AG09309 (cell line): ENCODE results near the gene REV1.

ENCODE experiments used
- DNase-seq: peaks from one replicate; pipeline ENCODE4 v3.0.0-alpha.2; 2010; ENCODE audit warnings: low read depth
- H3K4me3 ChIP-seq: 2 replicates; pipeline ENCODE4 v1.5.1; 2011; ENCODE audit warnings: mild to moderate bottlenecking, low read depth, low read length, moderate library complexity; ENCODE audit not compliant: control insufficient read depth
- TF ChIP-seq, protein P1 (sequence below): IDR thresholded peaks from 2 replicates; pipeline ENCODE4 v1.5.1; 2011; ENCODE audit warnings: mild to moderate bottlenecking, low read depth, low read length, inconsistent platforms; ENCODE audit not compliant: insufficient read depth, control insufficient read depth; ENCODE audit errors: missing control alignments

The REV1 gene

GRCh38 chr2:99451686-99452085 is 38.1 kb downstream of the REV1 start:
- H3K4me3 ChIP-seq = no peak overlapping the region
- DNase-seq = no peak
- TF ChIP-seq, protein P1, sequence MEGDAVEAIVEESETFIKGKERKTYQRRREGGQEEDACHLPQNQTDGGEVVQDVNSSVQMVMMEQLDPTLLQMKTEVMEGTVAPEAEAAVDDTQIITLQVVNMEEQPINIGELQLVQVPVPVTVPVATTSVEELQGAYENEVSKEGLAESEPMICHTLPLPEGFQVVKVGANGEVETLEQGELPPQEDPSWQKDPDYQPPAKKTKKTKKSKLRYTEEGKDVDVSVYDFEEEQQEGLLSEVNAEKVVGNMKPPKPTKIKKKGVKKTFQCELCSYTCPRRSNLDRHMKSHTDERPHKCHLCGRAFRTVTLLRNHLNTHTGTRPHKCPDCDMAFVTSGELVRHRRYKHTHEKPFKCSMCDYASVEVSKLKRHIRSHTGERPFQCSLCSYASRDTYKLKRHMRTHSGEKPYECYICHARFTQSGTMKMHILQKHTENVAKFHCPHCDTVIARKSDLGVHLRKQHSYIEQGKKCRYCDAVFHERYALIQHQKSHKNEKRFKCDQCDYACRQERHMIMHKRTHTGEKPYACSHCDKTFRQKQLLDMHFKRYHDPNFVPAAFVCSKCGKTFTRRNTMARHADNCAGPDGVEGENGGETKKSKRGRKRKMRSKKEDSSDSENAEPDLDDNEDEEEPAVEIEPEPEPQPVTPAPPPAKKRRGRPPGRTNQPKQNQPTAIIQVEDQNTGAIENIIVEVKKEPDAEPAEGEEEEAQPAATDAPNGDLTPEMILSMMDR = no peak

GRCh38 chr2:99451280-99451679 is 38.5 kb downstream of the REV1 start:
- DNase-seq = no peak
- no peak overlapping the region for H3K4me3 ChIP-seq
- TF ChIP-seq, protein P1 = no peak

DNA sequence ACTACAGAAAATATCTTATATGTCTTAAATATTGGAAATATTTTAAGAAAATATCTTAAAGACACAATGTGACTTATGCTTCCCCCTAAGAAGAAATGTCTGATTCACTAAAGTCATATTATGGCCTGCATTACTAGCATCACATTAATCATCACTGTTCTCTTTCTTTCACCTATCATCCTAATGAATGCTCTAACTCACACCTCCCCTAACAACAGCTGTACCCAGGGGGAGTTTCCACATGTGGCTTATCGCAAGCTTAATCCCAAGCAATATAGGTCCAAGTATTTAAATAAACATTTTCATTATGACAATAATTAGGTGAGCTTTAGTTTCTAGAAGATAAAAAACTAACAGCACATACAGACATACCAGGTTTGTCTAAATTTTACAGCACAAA is 39.6 kb downstream of the REV1 start:
- no peak overlapping the region for H3K4me3 ChIP-seq

DNA sequence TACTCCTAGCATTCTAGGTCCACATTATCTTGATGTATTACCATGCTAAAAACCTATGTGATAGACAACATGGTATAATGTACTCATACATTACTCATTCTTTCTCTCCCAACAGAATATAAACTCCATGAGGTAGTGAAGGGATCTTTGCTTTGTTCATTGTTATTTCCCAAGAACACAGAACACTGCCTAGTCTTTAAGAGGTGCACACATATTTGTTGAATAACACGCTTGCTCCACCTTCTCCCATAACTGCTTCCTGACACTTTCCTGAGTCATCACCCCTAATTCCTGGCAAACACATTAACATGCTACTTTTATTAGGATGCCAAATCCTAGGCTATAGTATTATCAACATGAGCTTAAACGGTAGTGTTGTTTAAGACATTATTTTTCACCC is 41.3 kb downstream of the REV1 start:
- DNase-seq = peak; percentile 33
- no peak overlapping the region for H3K4me3 ChIP-seq
- TF ChIP-seq, protein P1 = no peak

More for the DNA sequence above, 39.6 kb downstream of the REV1 start:
- TF ChIP-seq, protein P1 = no peak
- DNase-seq = no peak

- TF ChIP-seq, protein P1 = no peak
- no peak for DNase-seq
- no peak overlapping the region for H3K4me3 ChIP-seq
Observed at GRCh38 chr2:99445065-99445464, 44.8 kb downstream of the REV1 start.

GRCh38 chr2:99444222-99444621 is 45.6 kb downstream of the REV1 start:
- TF ChIP-seq, protein P1 = no peak
- no peak overlapping the region for H3K4me3 ChIP-seq
- DNase-seq = no peak

- no peak overlapping the region for H3K4me3 ChIP-seq
- TF ChIP-seq, protein P1 = peak; percentile 38
- DNase-seq = no peak
Observed at GRCh38 chr2:99442837-99443236, 47.0 kb downstream of the REV1 start.
